ENCODE data around the gene SEMA3E.

DNA sequence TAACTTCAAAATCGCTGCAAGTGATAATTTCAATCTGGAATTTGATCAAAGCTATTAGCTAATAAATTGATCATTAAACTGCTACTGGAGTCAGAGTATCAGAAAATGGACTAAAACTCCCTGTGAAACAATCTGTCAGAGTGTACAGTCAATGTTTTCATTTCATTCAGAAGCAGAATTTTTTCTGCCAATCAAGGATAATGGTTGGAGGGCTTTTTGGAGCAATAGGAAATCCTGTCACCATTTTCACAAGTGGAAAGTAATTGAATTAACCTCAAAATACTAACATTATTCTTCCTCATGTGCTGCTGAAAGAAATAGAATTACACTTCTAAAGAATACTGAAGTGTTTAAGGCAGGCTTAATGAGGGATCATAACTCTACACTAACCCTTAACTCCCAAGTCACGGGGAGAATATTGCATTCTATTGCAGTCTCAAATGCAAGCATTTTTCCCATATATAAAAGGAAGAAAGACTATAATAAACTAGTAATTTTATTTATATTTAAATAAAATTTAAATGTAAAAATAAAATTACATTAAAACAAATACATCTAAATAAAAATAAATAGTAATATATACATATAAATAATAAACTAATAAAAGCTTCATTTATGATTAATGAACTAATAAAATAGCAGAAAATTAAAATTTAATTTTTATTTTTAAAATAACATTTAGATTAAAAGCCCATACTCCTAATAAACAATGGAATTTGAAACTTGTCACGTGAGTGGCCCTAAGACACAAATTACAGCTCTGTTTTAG is 67.1 kb downstream of the SEMA3E start:
- TF ChIP-seq CTCF (IDR thresholded peaks at IDR 0.05) (no peak), EP300 (IDR thresholded peaks at IDR 0.05) (no peak), POLR2AphosphoS5 (IDR thresholded peaks at IDR 0.05) (no peak), POLR2A (IDR thresholded peaks at IDR 0.05; ENCODE audit: low read depth) (no peak)
